Measurements from ENCODE around the gene LRP3.
"Not testable (repeated sequence)": the region's sequence is repeated elsewhere in the genome, so short reads cannot be mapped to it uniquely, and the experiment has no call there.

LRP3 gene

DNA sequence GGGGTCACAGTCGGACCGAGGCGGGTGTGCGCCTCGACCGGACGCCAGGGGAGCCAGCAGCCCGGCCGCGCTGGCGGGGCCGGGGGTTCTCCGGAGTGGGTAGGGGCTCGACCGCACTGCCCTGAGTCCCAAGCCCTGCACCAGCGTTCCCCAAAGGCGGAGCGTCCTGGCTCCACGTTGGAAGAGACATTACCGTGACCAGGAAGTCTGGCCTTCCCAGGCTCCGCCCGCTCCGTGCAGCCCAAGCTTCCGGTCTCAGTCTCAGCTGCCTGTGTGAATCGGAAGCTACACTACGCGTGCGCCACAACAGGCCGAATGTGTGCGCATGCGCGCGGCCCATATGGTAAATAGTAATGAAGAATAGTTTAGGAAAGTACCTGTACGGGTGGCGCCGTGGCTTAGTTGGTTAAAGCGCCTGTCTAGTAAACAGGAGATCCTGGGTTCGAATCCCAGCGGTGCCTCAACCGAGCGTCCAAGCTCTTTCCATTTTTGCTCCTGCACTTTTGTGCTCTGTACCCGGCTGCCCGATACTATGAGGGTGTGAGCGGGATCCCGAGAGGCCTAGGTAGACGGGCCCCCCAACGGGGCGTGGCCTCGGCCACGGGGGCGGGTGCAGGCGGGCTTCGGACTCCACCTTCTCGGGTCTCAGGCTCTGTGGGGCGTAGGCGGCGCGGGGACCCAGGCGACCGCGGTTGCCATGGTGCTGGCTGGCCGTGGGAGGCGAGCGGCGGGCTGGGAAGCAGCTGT is 17.3 kb upstream of the LRP3 start:
- peak; percentile 98 for DNase-seq

DNA sequence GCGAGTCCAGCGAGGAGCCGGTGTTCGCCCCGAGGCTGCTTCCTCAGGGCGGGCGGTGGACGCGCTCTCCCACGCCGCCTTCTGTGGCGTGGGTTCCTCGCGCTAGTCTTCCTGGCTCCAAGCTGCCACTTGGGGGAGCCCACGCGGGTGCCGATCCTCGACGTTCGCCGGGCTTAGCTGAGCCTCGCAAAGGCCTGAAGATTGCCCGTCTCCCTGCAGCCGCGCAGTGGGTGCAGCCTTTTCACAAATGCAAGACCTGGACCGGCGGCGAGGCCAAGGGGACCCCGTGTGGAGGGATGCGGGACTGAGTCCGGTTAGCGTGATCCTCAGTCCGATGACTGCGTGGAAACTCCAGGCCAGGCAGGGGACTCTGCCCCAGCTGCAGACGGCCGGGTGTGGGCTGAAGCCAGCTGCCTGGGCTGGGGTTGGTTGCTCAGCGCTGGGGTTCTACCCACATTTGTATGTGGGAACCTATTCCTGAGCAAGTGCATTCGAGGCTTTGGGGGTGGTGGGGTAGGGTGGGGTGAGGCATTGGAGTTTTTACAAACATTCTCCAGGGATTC is 16.6 kb upstream of the LRP3 start:
- DNase-seq: no peak

DNA sequence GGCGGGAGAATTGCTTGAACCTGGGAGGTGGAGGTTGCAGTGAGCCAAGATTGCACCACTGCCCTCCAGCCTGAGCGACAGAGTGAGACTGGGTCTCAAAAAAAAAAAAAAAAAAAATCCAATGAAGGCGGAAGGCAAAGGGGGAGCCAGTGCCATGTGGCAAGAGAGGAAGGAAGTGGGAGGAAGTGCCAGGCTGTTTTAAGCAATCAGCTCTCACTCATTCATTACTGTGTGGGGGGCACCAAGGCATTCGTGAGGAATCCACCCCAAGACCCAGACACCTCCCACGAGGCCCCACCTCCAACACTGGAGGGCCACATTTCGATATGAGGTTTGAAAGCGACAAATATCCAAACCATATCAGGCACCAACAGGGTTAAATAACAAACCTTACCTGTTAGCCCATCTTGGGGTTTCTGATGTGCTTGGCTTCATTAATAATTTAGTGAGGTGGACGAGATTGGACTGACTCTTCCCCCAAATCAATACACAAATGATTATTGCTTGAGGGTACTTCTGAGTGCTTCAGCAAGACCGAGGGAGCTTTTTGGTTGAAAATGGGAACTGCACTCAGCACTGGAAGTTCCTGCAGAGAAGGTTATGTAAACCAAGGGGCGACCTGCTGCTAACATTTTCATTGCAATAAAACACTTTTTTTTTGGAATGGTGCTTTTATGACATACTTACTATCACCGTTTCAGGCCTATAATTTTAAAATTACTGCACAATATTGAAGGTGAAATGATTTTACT is 7.5 kb upstream of the LRP3 start:
- peak; percentile 64 to 75 for DNase-seq

DNA sequence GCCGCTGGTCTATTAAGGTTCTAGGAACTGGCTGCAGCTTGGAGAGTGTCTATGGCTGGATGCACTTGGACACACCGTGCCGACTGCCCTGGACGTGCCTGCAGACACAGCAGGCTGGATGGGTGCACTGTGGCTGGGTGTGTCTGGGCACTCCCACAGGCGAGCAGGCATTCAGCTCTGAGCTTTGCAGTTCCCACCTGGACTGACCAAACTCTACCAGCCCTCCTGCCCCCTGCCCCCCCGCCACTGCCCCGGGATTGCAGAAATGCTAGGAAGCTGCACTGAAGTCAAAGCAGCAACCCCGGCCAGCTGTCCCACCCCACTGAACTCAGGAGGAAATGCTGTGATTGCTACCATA is 7.0 kb upstream of the LRP3 start:
- DNase-seq: peak in 1 of 2 experiments; percentile 74

DNA sequence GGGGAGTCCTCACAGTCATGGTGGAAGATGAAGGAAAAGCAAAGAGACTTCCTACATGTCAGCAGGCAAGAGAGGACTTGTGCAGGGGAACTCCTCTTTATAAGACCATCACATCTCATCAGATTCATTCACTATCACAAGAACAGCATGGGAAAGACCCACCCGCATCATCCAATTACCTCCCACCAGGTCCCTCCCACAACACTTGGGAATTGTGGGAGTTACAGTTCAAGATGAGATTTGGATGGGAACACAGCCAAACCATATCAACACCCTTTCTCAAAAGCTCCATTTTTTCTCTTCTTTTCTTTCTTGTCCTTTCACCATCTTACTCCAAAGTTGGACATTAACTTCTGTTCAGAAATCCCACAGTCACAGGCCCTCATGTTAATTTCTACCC is 4.7 kb upstream of the LRP3 start:
- DNase-seq: no peak

DNA sequence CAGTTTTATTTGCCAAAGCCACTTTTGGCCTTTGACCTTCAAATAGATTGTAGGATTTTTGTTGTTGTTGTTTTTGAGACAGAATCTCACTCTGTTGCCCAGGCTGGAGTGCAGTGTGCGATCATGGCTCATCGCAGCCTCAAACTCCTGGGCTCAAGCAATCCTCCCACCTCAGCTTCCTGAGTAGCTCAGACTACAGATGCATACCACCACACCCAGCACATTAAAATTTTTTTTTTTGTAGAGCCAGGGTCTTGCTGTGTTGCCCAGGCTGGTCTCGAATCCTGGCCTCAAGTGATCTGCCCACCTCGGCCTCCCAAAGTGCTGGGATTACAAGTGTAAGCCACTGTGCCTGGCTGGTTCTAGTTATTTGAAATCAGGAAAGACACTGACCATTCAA is 3.0 kb upstream of the LRP3 start:
- DNase-seq: not testable (repeated sequence)

DNA sequence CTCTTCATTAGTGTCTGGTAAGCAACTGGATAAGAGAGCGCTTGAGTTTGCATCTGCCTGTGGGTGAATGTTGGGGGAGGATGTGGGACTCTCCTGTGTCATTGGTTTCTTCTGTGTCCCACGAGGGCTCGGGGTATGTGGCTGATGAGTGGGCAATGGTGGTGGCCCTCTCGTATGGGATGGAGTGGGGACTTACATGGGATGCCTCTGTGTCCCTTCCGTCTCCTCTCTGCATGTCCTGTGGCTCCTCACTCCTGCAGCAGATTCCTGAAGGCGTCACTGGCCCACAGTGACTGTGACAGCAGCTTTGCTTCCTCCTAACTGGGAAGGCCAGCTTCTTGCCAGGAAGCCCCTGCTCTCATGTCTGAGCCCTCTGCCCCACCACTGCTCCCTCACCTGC is 2.6 kb upstream of the LRP3 start:
- DNase-seq: no peak

DNA sequence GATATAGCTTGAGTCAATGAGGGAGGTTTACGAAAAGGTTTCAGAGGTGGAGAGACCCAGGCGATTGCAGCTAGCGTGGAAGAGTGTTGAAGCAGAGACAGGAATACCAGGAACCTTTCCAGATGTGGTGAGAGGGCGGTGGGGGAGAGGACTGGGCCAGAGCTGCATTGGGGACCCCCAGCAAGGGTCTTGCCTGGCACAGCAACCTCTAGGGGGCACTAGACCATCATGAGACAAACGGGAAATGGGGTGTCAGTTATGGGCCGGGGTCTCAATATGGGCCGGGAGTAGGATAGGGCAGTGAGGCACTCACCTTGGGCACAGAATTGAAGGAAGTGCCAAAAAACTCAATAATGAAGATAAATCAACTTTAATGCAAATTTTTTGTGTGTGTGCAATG is 2.1 kb upstream of the LRP3 start:
- no peak for DNase-seq

DNA sequence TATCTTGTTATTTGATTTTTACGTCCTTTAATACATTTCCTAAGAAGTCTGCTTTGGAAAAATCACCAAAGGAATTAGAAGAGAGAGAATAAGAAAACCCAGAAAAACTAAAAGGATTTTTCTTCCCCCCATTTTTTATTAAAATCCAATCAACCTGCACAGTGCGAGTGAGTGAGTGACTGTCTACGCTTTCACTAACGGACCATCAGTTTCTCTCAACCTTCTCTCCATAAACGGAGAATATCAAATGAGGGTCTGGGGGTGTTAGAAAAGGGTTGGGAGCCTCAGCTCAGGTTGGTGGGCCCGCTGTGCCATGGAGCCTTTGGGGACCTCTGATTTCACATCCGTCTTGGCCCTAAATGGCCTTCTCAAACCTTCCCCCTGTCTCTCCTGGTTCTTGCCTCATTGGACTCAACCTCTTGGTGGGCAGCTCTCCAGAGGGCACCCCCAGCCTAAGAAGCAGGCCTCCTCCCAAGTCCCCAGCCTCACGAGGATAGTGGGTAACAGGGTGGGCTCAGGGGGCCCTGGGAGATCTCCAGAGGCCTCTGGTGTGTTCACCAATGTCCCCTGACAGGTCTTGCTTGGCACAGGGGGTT is 763 bp upstream of the LRP3 start:
- DNase-seq: no peak

DNA sequence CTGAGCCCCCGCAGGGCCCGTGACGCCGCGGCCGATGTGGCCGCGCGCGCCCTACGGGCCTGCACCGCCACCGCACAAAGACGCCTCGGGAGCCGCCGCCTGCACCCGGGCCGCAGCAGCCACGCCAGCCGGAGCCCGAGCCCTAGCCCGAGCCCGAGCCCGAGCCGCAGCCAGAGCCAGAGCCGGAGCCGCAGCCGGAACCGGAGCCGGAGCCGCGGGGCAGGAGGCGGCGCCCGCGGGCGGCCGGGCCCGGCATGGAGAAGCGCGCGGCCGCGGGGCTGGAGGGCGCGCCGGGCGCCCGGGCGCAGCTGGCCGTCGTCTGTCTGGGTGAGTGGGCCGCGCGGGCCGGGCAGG is 379 bp downstream of the LRP3 start:
- no peak for DNase-seq

DNA sequence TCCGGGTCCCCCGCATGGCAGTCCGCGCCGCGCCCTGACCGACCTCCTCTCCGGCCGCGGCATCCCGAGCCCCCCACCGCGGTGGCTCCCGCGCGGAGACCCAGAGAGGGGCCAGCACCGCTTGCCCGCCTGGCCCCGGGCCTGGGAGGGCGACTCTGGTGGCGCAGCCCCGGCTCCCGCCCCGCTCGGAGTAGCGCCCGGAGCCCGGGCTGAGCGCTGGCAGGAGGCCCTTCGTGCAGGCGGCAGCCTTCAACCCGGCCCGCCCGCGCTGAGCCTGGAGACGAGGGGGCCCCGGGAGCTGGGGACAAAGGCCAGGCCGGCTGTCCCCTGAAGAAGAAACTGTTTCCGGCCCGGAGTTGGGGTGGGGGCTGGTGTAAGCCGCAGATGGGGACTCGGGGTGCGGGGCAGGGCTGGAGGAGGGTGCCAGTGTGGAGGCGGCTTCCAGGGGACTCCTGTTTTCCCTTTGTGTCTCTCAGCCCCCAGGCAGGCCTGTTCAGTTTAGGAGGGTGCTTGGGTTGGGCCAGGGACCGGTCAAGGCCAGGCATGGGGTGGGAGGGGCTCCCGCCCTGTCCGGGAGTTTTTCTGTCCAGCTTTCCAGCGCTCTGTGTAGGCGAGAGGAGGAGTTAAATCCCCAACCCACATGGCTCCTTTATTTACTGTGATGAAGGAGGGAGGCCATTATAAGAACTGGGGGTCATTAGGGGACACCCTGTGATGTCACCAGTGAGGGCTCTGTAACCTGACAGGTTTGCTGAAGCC is 935 bp downstream of the LRP3 start:
- DNase-seq: peak in 1 of 2 experiments; percentile 12

DNA sequence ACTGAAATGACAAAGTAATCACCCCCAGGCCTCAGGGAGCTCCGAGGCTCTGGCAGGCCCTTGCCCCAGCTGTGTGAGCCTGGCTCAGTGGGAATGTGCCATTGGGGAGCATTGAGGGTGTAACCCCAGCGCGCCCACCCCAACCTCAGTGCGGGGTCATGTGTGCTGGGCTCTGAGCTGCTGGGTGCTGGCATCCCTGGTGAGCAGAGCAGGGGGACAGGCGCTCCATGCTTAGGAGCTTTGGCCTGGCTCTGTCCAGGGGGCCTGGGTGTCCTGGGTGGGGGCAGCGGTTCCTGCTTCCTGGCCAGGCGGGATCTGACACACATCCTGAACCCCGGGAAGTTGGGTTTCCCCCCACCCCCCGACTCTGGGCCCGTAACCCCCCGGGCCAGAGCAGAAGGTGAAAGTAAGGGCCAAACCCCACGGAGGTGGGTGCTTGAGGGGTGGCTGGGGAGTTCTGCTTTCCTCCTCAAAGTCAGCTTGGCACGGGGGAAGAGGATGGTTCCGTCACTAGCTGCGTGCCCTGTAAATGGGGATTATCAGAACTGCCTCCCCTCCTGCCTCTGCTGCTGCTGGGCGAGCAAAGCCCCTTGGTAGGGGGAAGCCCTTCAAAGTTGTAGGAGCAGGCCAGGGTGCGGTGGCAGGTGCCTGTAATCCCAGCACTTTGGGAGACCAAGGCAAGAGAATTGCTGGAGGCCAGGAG is 1.7 kb downstream of the LRP3 start:
- no peak for DNase-seq

DNA sequence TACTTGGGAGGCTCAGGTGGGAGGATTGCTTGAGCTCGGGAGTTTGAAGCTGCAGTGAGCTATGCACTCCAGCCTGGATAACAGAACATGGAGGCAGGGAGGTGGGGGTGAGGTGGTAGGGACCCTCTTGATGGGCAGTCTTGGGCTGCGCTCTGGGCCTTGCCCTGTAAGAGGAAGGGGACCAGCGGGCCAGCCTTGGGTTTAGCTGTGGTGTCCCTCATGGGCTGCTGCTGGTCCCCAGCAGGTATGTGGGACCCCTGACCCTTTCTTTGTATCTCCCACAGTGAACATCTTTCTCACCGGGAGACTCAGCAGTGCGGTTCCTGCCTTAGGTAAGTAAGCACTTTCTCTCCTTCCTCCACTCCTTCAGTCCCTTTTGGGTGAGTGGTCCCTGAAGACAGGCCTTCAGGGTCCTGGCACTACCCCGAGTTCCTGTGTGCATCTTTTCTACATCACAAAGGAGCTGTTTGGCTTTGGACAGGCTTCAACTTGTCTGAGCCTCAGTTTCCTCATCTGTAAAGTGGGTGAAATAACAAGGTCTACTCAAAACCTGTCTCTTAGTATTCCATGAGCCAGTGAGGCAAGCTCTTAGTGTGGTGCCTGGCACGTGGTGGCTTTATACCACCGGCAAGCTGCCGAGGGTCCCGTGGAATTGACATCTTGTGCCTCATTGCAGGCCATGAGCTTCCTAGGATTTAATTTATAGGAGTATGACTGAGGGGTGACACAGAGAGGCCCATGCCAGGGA is 2.5 kb downstream of the LRP3 start:
- no peak for DNase-seq

DNA sequence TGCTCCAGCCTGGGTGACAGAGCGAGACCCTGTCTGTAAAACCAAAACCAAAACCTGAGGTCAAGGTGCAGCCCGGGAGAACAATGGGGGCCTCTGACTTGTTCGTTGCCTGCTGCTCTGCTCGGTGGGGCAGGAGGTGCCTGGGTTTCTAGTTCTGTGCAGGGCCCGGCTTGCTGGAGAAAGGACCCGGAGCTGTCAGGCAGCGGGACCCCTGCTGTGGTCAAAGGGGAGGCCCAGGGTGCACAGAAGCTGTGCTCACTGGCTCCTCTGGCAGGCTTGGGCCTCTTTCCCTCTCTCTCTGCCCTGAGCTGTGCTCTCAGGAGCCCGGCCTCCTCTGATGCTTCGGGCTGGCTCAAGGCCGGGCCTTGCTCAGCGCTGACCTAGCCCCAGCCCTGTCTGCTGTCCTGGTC is 3.5 kb downstream of the LRP3 start:
- no peak for DNase-seq

DNA sequence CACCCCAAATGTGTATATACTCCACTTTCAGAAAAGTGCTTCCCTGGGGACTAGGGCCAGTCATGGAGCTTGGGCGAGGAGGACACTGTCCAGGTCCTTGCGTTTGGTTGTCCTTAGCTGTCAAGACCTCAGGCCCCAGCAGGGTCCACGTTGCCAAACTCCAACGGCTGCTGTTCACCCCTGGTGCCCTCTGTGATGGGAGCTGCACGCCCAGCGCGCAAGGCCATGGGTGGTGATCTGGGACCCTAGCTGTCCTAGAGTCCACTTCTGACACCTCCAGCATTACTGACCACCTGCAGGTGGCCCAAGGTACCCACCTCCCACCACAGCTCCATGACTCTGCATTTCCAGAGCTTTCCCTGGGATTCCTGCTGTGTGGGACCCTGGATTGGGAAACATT is 4.0 kb downstream of the LRP3 start:
- DNase-seq: no peak

DNA sequence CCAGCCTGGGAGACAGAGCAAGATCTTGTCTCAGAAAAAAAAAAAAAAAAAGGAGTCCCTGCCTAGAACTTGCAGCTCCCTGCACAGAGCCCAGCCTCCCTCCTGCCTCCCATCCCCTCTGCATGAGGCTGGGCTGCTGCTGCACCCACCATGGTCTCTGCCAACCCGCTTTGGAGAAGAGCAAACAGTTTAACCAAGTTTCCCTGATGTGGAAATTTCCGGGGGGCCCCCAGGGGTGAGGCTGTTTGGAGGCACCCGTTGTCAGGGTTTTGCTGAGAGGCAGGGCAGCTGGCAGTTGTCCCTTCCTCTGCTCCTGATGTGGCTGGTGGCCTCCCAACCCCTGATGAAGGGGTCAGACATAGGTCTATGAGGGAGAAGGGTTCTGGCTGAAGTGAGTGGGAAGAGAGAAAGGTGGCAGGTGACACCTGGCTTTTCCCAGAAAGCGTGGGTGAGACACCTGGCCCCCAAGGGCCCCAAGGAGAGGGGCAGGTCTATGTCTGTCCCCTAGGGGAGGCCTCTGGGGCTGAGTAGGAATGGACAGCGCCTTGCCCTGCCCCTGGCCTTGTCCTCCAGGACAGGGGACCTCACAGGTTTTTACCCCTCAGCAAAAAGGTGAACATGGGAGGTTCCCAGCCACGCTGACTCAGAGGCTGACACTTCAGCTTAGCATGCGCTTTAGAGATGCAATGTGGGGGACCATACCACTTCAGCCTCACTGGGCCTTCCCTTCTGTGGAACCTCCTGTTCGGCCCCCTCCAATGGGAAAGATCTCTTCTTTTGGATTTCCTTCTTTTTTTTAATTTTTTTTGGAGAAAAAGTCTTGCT is 5.5 kb downstream of the LRP3 start:
- DNase-seq: peak; percentile 80 to 87

DNA sequence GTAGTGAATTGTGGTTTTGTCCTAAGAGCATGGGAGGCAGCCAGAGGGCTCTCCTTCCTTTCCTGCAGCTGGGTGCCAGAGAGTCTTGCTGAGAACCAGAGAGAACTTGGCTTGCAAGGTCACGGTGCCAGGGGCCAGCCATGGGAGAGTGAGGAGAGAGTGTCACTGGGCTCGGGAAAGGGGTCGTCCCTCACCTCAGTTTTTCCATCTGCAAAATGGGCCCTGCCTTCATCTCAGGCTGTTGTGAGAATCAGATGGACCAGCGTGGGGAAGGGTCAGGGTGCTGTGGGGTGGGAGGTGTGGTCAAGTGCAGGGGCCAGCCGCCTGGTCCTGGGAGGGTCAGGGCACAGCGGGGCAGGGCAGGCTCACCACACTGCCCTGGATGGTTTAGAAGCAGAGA is 7.3 kb downstream of the LRP3 start:
- no peak for DNase-seq

DNA sequence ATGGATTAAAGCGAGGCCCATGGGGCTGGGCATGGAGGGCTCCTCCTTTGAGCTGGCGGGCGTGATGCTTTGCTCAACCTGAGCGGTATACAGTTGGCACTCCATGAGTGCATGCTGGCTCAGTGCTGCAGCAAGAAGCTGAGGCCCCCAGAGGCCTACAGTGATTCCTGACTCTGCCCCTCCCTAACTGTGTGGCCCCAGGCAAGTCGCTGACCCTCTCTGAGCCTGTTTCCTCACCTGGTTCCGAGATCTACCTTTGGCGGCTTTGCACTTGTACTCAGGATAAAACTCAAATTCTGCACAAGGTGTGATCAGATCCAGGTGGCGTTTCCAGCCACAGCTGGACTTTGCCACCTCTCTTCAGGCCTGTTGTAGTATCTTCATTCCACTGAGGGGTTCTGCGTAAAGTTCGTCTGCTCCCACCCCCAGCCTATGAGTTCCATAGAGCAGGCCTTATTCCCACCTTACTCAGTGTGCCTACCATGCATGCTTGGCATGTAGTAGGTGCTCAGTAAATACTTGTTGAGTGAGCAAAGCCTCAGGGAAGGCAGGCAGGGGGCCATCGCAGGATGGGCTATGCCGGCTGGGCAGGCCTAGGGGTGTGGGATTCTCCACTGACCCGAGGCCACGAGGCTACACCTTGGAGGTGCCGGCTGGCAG is 7.9 kb downstream of the LRP3 start:
- DNase-seq: no peak

DNA sequence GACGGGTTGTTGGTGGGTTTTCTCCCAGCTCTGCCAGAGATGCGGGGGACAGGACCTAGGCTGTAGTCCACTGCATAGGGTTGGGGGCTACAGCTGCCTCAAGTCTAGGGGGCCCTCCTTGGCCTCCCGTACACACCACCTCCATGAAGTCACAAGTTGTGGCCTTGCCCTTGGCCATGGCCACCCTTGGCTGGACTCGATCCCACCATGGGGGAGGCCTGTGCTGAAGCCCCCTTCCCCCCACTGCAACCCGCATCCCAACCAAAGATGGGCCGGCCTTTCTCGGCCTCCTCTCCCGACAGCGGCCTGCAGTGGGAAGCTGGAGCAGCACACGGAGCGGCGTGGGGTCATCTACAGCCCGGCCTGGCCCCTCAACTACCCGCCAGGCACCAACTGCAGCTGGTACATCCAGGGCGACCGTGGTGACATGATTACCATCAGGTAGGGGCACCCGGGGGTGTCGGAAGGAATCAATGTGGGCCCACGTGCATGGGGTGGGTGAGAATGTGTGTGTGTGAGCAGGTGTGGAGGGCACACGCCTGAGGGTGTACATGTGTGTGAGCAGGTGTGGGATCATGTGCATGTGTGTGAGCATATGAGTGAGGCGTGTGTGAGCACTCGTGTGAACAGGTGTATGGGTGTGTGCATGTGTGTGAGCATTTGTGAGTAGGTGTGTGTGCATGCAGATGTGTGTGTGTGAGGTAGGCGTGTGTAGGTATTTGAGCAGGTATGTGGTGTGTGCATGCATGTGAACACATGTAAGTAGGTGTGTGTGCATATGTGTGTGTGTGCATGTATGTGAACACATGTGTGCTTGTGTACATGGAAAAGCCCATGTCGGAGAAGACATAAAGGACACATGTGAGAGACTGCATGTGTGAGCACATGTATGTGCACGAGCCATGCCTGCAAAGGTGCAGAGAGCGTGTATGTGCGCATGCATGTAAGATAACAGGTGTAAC is 8.7 kb downstream of the LRP3 start:
- DNase-seq: no peak
